Osteoblast (primary cell): ENCODE data around the gene RPS6KA2. TPM values are rescaled to one million over a fixed set of nuclear protein-coding genes. Genes with fewer than 3 reads are reported as not detected.

Experiments used
- DNase-seq: peaks from one replicate; pipeline ENCODE4 v3.0.0; 2011; ENCODE audit warnings: low spot score, mixed read lengths; ENCODE audit not compliant: insufficient read length; ENCODE audit errors: missing footprints
- H2AFZ ChIP-seq: 2 replicates; pipeline ENCODE4 v1.6.0; 2011; ENCODE audit warnings: mild to moderate bottlenecking, low read length
- H3K27ac ChIP-seq: 2 replicates; pipeline ENCODE4 v1.5.1; 2011; ENCODE audit warnings: mild to moderate bottlenecking, low read depth, low read length, moderate library complexity
- H3K27me3 ChIP-seq: 2 replicates; pipeline ENCODE4 v1.6.0; 2012; ENCODE audit warnings: mild to moderate bottlenecking, control low read depth, inconsistent platforms, low read length, moderate library complexity; ENCODE audit not compliant: insufficient read depth
- H3K36me3 ChIP-seq: 2 replicates; pipeline ENCODE4 v1.5.1; 2011; ENCODE audit warnings: mild to moderate bottlenecking, low read length, control low read depth, moderate library complexity; ENCODE audit not compliant: insufficient read depth
- H3K4me1 ChIP-seq: 2 replicates; pipeline ENCODE4 v1.5.1; 2011; ENCODE audit warnings: mild to moderate bottlenecking, low read length, control low read depth, moderate library complexity; ENCODE audit not compliant: insufficient read depth
- H3K4me2 ChIP-seq: 2 replicates; pipeline ENCODE4 v1.6.0; 2011; ENCODE audit warnings: mild to moderate bottlenecking, low read length; ENCODE audit not compliant: insufficient read depth
- H3K4me3 ChIP-seq: fragments of 200-600 bp; sonication (generic); 3 replicates; pipeline ENCODE4 v1.5.1; 2012; ENCODE audit warnings: mild to moderate bottlenecking, low read length, inconsistent platforms; ENCODE audit not compliant: insufficient read depth
- H3K79me2 ChIP-seq: 2 replicates; pipeline ENCODE4 v1.6.0; 2012; ENCODE audit warnings: mild to moderate bottlenecking, low read length, control low read depth, inconsistent platforms; ENCODE audit not compliant: insufficient read depth
- H3K9me3 ChIP-seq: 2 replicates; pipeline ENCODE4 v1.5.1; 2011; ENCODE audit warnings: low read depth, low read length, control low read depth
- H4K20me1 ChIP-seq: 2 replicates; pipeline ENCODE4 v1.6.0; 2012; ENCODE audit warnings: mild to moderate bottlenecking, low read length, control low read depth; ENCODE audit not compliant: insufficient read depth
- total RNA-seq: library from RNA; depleted of rRNA; stranded (reverse); fragments of >200 nt; gene quantifications from 2 replicates; pipeline ENCODE4 v1.2.3, GENCODE V29; 2012
- TF ChIP-seq, protein P1 (sequence below): IDR thresholded peaks from 2 replicates; pipeline ENCODE4 v1.5.1; 2011; ENCODE audit warnings: mild to moderate bottlenecking, low read depth, low read length, moderate library complexity; ENCODE audit errors: extremely low read depth

Gene RPS6KA2
- total RNA-seq, 1 donor = 113 TPM

DNA sequence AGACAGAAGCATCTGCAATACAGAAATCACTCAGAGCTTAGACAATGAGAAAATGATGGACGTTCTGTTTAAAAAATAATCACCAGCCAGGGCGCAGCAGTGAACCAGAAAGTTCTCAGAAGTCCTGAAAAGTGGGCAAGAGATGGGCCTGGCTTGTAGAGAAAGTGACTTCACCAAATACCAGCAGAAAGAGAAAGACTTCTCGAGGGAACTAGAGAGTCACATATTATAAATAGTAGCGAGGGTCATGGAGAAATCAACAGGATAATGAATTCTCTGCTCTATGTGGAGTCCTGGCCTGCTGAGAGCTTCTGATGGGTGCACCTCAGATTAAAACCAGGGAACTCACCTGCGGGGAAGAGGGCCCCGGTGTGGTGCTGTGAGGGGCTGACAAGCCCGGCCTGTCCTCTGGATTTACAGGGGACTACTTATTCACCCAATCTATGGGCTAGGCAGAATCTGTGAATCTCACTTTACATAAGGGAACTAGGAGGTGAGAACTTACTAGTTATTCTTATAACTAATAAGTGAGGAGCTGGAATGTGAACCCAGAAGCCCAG is 35.0 kb downstream of the RPS6KA2 start:
- Histone ChIP-seq H3K36me3 (no peaks in the 10 kb centered on the region), H3K27ac (peak overlapping the region; percentile 80), H3K27me3 (no peaks in the 10 kb centered on the region), H3K9me3 (no peaks in the 10 kb centered on the region), H3K4me3 (no peak overlapping the region), H3K4me1 (peaks cover 56% of the 10 kb centered on the region), H4K20me1 (peaks cover 6% of the 10 kb centered on the region), H3K4me2 (no peak overlapping the region), H2AFZ (no peak overlapping the region), H3K79me2 (peaks cover 74% of the 10 kb centered on the region)
- DNase-seq = peak; percentile 84
- TF ChIP-seq, protein P1, sequence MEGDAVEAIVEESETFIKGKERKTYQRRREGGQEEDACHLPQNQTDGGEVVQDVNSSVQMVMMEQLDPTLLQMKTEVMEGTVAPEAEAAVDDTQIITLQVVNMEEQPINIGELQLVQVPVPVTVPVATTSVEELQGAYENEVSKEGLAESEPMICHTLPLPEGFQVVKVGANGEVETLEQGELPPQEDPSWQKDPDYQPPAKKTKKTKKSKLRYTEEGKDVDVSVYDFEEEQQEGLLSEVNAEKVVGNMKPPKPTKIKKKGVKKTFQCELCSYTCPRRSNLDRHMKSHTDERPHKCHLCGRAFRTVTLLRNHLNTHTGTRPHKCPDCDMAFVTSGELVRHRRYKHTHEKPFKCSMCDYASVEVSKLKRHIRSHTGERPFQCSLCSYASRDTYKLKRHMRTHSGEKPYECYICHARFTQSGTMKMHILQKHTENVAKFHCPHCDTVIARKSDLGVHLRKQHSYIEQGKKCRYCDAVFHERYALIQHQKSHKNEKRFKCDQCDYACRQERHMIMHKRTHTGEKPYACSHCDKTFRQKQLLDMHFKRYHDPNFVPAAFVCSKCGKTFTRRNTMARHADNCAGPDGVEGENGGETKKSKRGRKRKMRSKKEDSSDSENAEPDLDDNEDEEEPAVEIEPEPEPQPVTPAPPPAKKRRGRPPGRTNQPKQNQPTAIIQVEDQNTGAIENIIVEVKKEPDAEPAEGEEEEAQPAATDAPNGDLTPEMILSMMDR = no peak

DNA sequence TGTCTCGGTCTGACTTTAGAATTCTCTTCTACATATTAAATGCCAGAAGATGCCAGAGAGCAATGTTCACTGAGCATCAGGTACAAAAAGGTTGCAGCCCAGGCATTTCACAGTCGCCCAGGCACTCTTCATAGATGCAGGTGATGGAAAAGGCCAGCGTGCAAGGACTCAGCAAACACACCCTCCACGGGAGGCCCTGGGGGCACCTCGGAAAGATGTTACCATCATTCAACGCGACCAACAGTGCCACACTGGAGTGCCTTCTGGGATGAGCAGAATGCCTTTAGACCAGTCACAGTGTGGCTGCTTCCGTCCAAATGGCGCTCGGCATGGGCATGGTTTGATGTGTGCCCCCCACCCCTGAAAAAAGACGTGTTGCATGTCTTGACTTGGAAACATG is 36.0 kb downstream of the RPS6KA2 start:
- Histone ChIP-seq H3K4me1 (peaks cover 46% of the 10 kb centered on the region), H3K9me3 (no peaks in the 10 kb centered on the region), H3K4me3 (no peak overlapping the region), H3K4me2 (no peak overlapping the region), H2AFZ (no peak overlapping the region), H3K27me3 (no peaks in the 10 kb centered on the region), H3K36me3 (no peaks in the 10 kb centered on the region), H3K27ac (no peak overlapping the region), H4K20me1 (peaks cover 6% of the 10 kb centered on the region), H3K79me2 (peaks cover 72% of the 10 kb centered on the region)
- TF ChIP-seq, protein P1 = no peak
- DNase-seq = no peak

DNA sequence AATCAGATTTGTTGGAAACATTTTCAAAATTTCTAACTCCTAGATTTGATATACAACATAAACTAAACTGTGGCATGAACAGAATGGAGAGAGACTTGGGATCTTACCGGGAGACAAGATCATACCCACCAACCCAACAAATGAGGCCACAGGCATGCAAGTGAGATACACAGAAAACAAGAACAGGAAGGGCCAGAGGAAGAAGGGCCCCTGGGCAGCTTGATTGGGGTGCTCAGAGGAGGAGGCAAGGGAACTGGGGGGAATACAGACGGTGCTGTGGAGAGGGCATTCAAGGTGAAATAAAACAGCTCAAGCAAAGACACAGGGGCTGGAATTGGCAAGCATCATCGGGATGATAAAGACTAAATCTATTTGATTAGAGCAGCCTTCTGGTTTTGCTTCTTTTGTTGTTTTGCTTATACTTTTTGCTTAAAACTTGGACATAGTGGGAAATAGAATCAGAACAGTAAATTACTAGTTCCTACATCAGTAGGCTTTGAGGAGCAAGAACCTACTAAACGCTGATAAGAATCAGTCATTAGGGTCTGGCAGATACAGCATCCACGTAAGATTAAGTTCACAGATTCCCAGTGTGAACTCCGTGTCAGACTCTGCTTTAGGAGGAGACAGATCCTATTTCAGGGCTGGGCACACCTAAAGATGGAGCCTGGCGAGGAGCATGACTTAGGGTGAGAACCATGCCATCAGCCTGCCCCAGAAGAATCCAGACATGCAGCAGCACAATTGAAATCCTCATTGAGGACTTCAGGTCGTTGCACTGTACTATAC is 37.1 kb downstream of the RPS6KA2 start:
- Histone ChIP-seq H3K27ac (peak overlapping the region; percentile 60), H3K4me3 (no peak overlapping the region), H3K4me2 (peak overlapping the region; percentile 60), H3K4me1 (peaks cover 36% of the 10 kb centered on the region), H4K20me1 (peaks cover 6% of the 10 kb centered on the region), H3K79me2 (peaks cover 72% of the 10 kb centered on the region), H3K9me3 (no peaks in the 10 kb centered on the region), H3K36me3 (no peaks in the 10 kb centered on the region), H2AFZ (no peak overlapping the region), H3K27me3 (no peaks in the 10 kb centered on the region)
- no peak for DNase-seq
- TF ChIP-seq, protein P1 = no peak

DNA sequence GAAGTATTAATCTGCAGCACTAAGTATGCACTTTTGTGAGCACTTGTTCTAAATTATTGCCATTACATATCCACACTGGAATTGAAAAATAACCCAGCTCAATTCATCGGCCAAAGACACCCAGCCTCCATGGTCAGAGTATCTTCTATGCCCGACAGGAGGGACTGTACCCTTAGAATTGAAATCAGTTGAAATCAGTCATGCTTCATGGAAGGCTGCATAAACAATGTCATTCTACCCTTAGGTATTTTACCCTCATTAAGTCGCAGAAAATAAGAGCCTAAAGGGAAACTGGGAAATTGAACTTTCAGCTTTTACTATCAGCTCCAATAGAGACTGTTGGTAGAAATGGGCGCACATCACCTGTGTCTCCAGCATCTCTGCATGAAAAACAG is 37.7 kb downstream of the RPS6KA2 start:
- H3K27me3 ChIP-seq = no peaks in the 10 kb centered on the region
- H3K36me3 ChIP-seq = no peaks in the 10 kb centered on the region
- H4K20me1 ChIP-seq = peaks cover 6% of the 10 kb centered on the region
- H3K79me2 ChIP-seq = peaks cover 77% of the 10 kb centered on the region
- H3K9me3 ChIP-seq = no peaks in the 10 kb centered on the region
- H3K4me2 ChIP-seq = peak overlapping the region; percentile 60
- no peak for DNase-seq
- TF ChIP-seq, protein P1 = no peak
- H3K27ac ChIP-seq = peak overlapping the region; percentile 60
- peaks cover 31% of the 10 kb centered on the region for H3K4me1 ChIP-seq
- H2AFZ ChIP-seq = no peak overlapping the region
- H3K4me3 ChIP-seq = peak overlapping the region; percentile 2
